Memory B cell (primary cell): Measurements from ENCODE around the gene NR3C1.

Experiments used
- ATAC-seq: fragments of 150-1000 bp; cut with Tn5 transposase; 2 replicates; pipeline ENCODE4 v1.10.0; 2021; ENCODE audit warnings: low read depth, mild to moderate bottlenecking, moderate library complexity
- DNase-seq, 2 donors: peaks; one replicate each; pipeline ENCODE4 v3.0.0; 2022; ENCODE audit warnings: low spot score in 2 of 2
- H3K27ac Mint-ChIP-seq: one replicate; pipeline ENCODE4 v1.8.0; 2022; ENCODE audit warnings: mild to moderate bottlenecking, moderate library complexity, mixed read lengths
- H3K27me3 Mint-ChIP-seq: one replicate; pipeline ENCODE4 v1.8.0; 2022; ENCODE audit warnings: mixed read lengths
- H3K36me3 Mint-ChIP-seq: one replicate; pipeline ENCODE4 v1.8.0; 2022; ENCODE audit warnings: mild to moderate bottlenecking, mixed read lengths
- H3K4me1 Mint-ChIP-seq: one replicate; pipeline ENCODE4 v1.8.0; 2022; ENCODE audit warnings: mixed read lengths
- H3K4me3 Mint-ChIP-seq: one replicate; pipeline ENCODE4 v1.8.0; 2022; ENCODE audit warnings: mild to moderate bottlenecking, moderate library complexity, mixed read lengths
- H3K9me3 Mint-ChIP-seq: one replicate; pipeline ENCODE4 v1.8.0; 2022; ENCODE audit warnings: mixed read lengths

NR3C1 gene

GRCh38 chr5:143409926-143410325 is 6.4 kb upstream of the NR3C1 start:
- Mint-ChIP-seq H3K9me3 (peaks cover 2% of the 10 kb centered on the region), H3K27me3 (no peaks in the 10 kb centered on the region), H3K4me3 (no peak overlapping the region), H3K36me3 (no peaks in the 10 kb centered on the region), H3K27ac (no peak overlapping the region), H3K4me1 (peaks cover 19% of the 10 kb centered on the region)
- DNase-seq, result no peak
- ATAC-seq, result no peak

- Mint-ChIP-seq H3K9me3 (peaks cover 2% of the 10 kb centered on the region), H3K4me1 (peaks cover 13% of the 10 kb centered on the region), H3K36me3 (no peaks in the 10 kb centered on the region), H3K27ac (peak overlapping the region; percentile 97), H3K4me3 (peak overlapping the region; percentile 75), H3K27me3 (no peaks in the 10 kb centered on the region)
- DNase-seq (no peak), ATAC-seq (no peak)
These were observed 2.9 kb upstream of the NR3C1 start for GRCh38 chr5:143406408-143406807.

GRCh38 chr5:143405849-143406098 is 2.3 kb upstream of the NR3C1 start:
- Mint-ChIP-seq H3K4me3 (peak overlapping the region; percentile 90), H3K4me1 (peaks cover 17% of the 10 kb centered on the region), H3K36me3 (no peaks in the 10 kb centered on the region), H3K27ac (peak overlapping the region; percentile 97), H3K9me3 (peaks cover 2% of the 10 kb centered on the region), H3K27me3 (no peaks in the 10 kb centered on the region)
- DNase-seq (no peak), ATAC-seq (no peak)

GRCh38 chr5:143405063-143405848 is 1.8 kb upstream of the NR3C1 start:
- peaks cover 21% of the 10 kb centered on the region for H3K4me1 Mint-ChIP-seq
- peaks cover 2% of the 10 kb centered on the region for H3K9me3 Mint-ChIP-seq
- peak overlapping the region; percentile 97 for H3K27ac Mint-ChIP-seq

GRCh38 chr5:143404416-143405062 is 1.1 kb upstream of the NR3C1 start:
- Mint-ChIP-seq H3K27ac (peak overlapping the region; percentile 97), H3K9me3 (peaks cover 2% of the 10 kb centered on the region), H3K4me3 (peak overlapping the region; percentile 90), H3K4me1 (peaks cover 29% of the 10 kb centered on the region), H3K36me3 (peaks cover 5% of the 10 kb centered on the region), H3K27me3 (no peaks in the 10 kb centered on the region)
- DNase-seq (peak; percentile 63 to 66), ATAC-seq (peak; percentile 29)

More at GRCh38 chr5:143405063-143405848, 1.8 kb upstream of the NR3C1 start:
- H3K4me3 Mint-ChIP-seq, result peak overlapping the region; percentile 90
- DNase-seq (peak; percentile 93), ATAC-seq (peak; percentile 37)
- H3K36me3 Mint-ChIP-seq, result peaks cover 2% of the 10 kb centered on the region
- H3K27me3 Mint-ChIP-seq, result no peaks in the 10 kb centered on the region

GRCh38 chr5:143403334-143403592 is 223 bp downstream of the NR3C1 start:
- peaks cover 35% of the 10 kb centered on the region for H3K4me1 Mint-ChIP-seq
- H3K27me3 Mint-ChIP-seq, result no peaks in the 10 kb centered on the region
- H3K27ac Mint-ChIP-seq, result peak overlapping the region; percentile 97
- H3K36me3 Mint-ChIP-seq, result peaks cover 5% of the 10 kb centered on the region
- peak overlapping the region; percentile 88 for H3K4me3 Mint-ChIP-seq
- DNase-seq (no peak), ATAC-seq (peak; percentile 22)
- H3K9me3 Mint-ChIP-seq, result peaks cover 2% of the 10 kb centered on the region

- Mint-ChIP-seq H3K27me3 (no peaks in the 10 kb centered on the region), H3K4me3 (peak overlapping the region; percentile 89), H3K27ac (peak overlapping the region; percentile 97), H3K4me1 (peaks cover 35% of the 10 kb centered on the region), H3K36me3 (peaks cover 5% of the 10 kb centered on the region), H3K9me3 (peaks cover 2% of the 10 kb centered on the region)
- DNase-seq, result peak; percentile 50 to 56
- peak; percentile 4 for ATAC-seq
These were observed 743 bp downstream of the NR3C1 start for GRCh38 chr5:143402553-143403333.

GRCh38 chr5:143402017-143402552 is 1.4 kb downstream of the NR3C1 start:
- ATAC-seq (no peak), DNase-seq (no peak)
- Mint-ChIP-seq H3K4me1 (peaks cover 35% of the 10 kb centered on the region), H3K27ac (peak overlapping the region; percentile 97), H3K4me3 (peak overlapping the region; percentile 89), H3K36me3 (peaks cover 5% of the 10 kb centered on the region), H3K27me3 (no peaks in the 10 kb centered on the region), H3K9me3 (peaks cover 2% of the 10 kb centered on the region)

- Mint-ChIP-seq H3K9me3 (peaks cover 2% of the 10 kb centered on the region), H3K4me3 (peak overlapping the region; percentile 89), H3K4me1 (peaks cover 39% of the 10 kb centered on the region), H3K27me3 (no peaks in the 10 kb centered on the region), H3K27ac (peak overlapping the region; percentile 97), H3K36me3 (peaks cover 5% of the 10 kb centered on the region)
- ATAC-seq (no peak), DNase-seq (no peak)
These were observed 2.1 kb downstream of the NR3C1 start for GRCh38 chr5:143401227-143402016.

GRCh38 chr5:143400541-143401226 is 2.8 kb downstream of the NR3C1 start:
- H3K36me3 Mint-ChIP-seq, result peaks cover 5% of the 10 kb centered on the region
- H3K4me3 Mint-ChIP-seq, result peak overlapping the region; percentile 89
- no peaks in the 10 kb centered on the region for H3K9me3 Mint-ChIP-seq
- peak overlapping the region; percentile 60 for H3K27ac Mint-ChIP-seq
- ATAC-seq, result no peak
- no peak for DNase-seq
- H3K4me1 Mint-ChIP-seq, result peaks cover 40% of the 10 kb centered on the region
- no peaks in the 10 kb centered on the region for H3K27me3 Mint-ChIP-seq

- Mint-ChIP-seq H3K4me1 (peaks cover 41% of the 10 kb centered on the region), H3K36me3 (peaks cover 5% of the 10 kb centered on the region), H3K9me3 (no peaks in the 10 kb centered on the region), H3K27me3 (no peaks in the 10 kb centered on the region), H3K27ac (peak overlapping the region; percentile 60), H3K4me3 (peak overlapping the region; percentile 89)
- DNase-seq (no peak), ATAC-seq (no peak)
These were observed 3.6 kb downstream of the NR3C1 start for GRCh38 chr5:143399616-143400540.

- Mint-ChIP-seq H3K4me1 (peaks cover 44% of the 10 kb centered on the region), H3K4me3 (peak overlapping the region; percentile 89), H3K27ac (peak overlapping the region; percentile 31), H3K27me3 (no peaks in the 10 kb centered on the region), H3K9me3 (no peaks in the 10 kb centered on the region), H3K36me3 (peaks cover 5% of the 10 kb centered on the region)
- ATAC-seq (no peak), DNase-seq (no peak)
These were observed 4.8 kb downstream of the NR3C1 start for GRCh38 chr5:143398451-143399237.
